A549 treated with CORT108297 at 1 μM for 4 hours (cell line): ENCODE measurements around the gene ZFP14. TPM values are rescaled to one million over a fixed set of nuclear protein-coding genes. Genes with fewer than 3 reads are reported as not detected.

Experiments
- total RNA-seq: library from RNA; stranded (reverse); fragments of 200-300 nt; extraction: Qiagen RNA extraction; gene quantifications from 5 replicates; pipeline ENCODE4 v1.2.3, GENCODE V29; 2022

ZFP14 gene
- 1.9 to 2.7 TPM (median 2.4 TPM) in 5 replicates for total RNA-seq

DNA sequence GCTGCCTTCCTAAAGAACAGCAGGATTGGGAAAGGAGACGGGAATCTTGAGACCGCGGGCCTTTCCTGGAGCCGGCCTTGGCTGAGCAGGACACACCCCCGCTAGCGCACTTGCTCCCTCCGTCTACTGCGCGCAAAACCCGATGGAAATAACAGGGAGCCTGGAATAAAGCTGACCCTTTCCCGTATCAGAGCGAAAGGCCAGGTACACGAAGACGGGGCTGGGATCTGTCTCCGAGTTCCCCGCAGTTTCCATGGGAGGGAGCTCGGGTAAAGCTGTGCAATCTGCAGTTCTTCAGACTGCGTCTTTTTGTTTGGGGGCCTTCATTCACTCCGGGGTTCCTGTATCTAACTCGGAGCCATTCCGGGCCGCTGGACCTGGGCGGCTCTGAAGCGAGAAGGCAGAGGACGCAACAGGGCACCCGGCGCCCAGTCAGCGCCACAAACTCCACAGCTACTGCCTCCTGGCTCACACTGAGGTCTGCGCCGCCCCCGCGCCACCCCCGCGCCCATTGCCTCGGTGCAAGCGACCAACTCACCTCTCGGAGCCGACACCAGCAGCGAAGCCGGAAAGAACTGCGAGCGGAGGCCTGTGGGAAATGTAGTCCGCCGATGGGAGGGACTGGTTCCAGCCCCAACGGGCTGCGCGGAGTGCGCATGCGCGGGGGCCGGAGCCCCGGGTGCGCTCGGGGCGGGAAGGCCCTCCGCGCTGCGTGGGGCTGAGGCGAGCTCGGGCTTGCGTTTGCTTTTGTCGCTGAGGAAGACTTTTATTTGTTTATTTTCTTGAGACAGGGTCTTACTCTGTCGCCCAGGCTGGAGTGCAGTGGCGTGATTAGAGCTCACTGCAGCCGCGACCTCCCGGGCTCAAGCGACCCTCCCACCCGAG, at the start of gene ZFP14:
TSS of gene ZFP14 (minus strand) at position 577 of the 885 bp plus-strand sequence. CDS start 11,309 bp downstream, outside the sequence.

DNA sequence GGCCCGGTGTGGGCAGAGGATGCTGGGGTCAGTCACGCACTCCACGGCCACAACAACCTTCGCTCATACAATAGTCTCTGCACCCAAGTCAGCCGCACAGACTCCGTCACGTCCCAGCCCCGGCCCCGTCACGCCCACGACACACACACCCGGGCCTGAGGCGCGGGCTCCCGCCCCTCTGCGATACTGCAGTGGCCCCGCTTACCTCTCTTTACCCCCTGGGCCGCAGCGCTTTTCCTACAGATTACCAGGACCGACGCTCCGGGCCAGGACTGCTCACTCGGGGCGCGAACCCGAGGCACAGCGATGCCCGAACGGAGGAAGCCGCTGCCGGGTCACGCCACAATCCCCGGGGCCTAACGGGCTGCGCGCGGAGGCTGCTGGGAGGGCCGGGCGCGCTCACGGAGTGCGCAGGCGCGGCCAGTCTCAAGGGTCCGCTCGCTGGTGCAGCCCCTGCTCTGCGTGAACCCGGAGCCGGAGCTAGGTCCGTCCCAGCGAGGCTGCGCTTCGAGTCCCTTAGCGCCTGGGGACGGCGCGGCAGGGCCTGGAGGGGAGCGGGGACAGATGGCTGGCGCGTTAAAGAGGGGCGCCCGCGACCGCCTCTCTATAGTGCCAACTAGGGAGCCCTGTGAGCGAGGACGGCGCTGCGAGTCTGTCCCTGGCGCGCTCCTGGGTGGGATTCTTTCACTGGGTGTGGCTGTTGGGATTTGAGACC, 39.4 kb upstream of the ZFP14 start, which contains the start of gene ZFP82:
TSS of gene ZFP82 (minus strand) at position 358 of the 715 bp plus-strand sequence. CDS start 8,855 bp downstream, outside the sequence.

Other genes with a start within 250 kb of the ZFP14 start
- 1,500 to 2,226 TPM (median 2,198 TPM) in 5 replicates for gene CAPNS1, start 239.1 kb downstream of the ZFP14 start, total RNA-seq
- gene COX7A1, start 226.8 kb downstream of the ZFP14 start, total RNA-seq: not detected in 5 replicates
- gene ZNF565, start 164.5 kb downstream of the ZFP14 start, total RNA-seq: 3.6 to 4.5 TPM (median 3.9 TPM) in 5 replicates
- 109 to 187 TPM (median 114 TPM) in 5 replicates for gene ZNF146, start 164.1 kb downstream of the ZFP14 start, total RNA-seq
- 1.8 to 2.4 TPM (median 1.9 TPM) in 5 replicates for gene ZFP82, start 39.4 kb upstream of the ZFP14 start, total RNA-seq
- 7.4 to 9.7 TPM (median 8.6 TPM) in 5 replicates for gene ZNF566, start 110.4 kb upstream of the ZFP14 start, total RNA-seq
- gene ZNF260, start 149.1 kb upstream of the ZFP14 start, total RNA-seq: 6.0 to 12.6 TPM (median 7.0 TPM) in 5 replicates
- 2.5 to 3.0 TPM (median 2.6 TPM) in 5 replicates for gene ZNF529, start 194.1 kb upstream of the ZFP14 start, total RNA-seq
- 0.11 to 0.12 TPM in 2 of 5 replicates, not detected in the others for gene ZNF382, start 226.1 kb upstream of the ZFP14 start, total RNA-seq